RWPE2 (cell line): ENCODE data around the gene ZNF496.
A peak's percentile ranks its signal among the peaks of the same experiment; 100 is the strongest.

Source experiments
- ATAC-seq: fragments of 200-7000 bp; cut with Tn5 transposase; 3 replicates; pipeline ENCODE4 v1.9.1; 2021; ENCODE audit warnings: low read depth
- DNase-seq: peaks from one replicate; pipeline ENCODE4 v3.0.0-alpha.2; 2020; ENCODE audit warnings: low spot score
- H3K27ac ChIP-seq: fragments of 450-650 bp; 2 replicates; pipeline ENCODE4 v1.5.1; 2017; ENCODE audit warnings: mild to moderate bottlenecking; ENCODE audit not compliant: poor library complexity, severe bottlenecking
- H3K27me3 ChIP-seq: fragments of 250-450 bp; sonication (Bioruptor Pico); 2 replicates; pipeline ENCODE4 v1.5.1; 2021; ENCODE audit warnings: mild to moderate bottlenecking, moderate library complexity; ENCODE audit not compliant: insufficient read depth, poor library complexity, severe bottlenecking
- H3K36me3 ChIP-seq: fragments of 250-450 bp; sonication (Bioruptor Pico); 2 replicates; pipeline ENCODE4 v1.5.1; 2020; ENCODE audit warnings: low read depth, mild to moderate bottlenecking, moderate library complexity
- H3K4me1 ChIP-seq: fragments of 250-450 bp; sonication (Bioruptor Pico); 2 replicates; pipeline ENCODE4 v1.5.1; 2021; ENCODE audit warnings: mild to moderate bottlenecking, moderate library complexity; ENCODE audit not compliant: insufficient read depth, poor library complexity, severe bottlenecking
- H3K4me3 ChIP-seq: fragments of 250-450 bp; sonication (Bioruptor Pico); 2 replicates; pipeline ENCODE4 v1.5.1; 2021; ENCODE audit warnings: mild to moderate bottlenecking, moderate library complexity; ENCODE audit not compliant: severe bottlenecking
- H3K9me3 ChIP-seq: fragments of 250-450 bp; sonication (Bioruptor Pico); 2 replicates; pipeline ENCODE4 v1.5.1; 2021; ENCODE audit warnings: mild to moderate bottlenecking, moderate library complexity; ENCODE audit not compliant: severe bottlenecking
- CTCF ChIP-seq: fragments of 450-650 bp; IDR thresholded peaks from one replicate; pipeline ENCODE4 v1.5.1; 2017; ENCODE audit warnings: mild to moderate bottlenecking, moderate library complexity; ENCODE audit not compliant: poor library complexity, severe bottlenecking

ZNF496 gene

GRCh38 chr1:247296599-247297180 lies 35.0 kb downstream of the ZNF496 start:
- DNase-seq, result no peak
- Histone ChIP-seq H3K9me3 (no peaks in the 10 kb centered on the region), H3K27me3 (no peaks in the 10 kb centered on the region), H3K27ac (no peak overlapping the region), H3K4me3 (no peak overlapping the region), H3K4me1 (no peaks in the 10 kb centered on the region), H3K36me3 (no peaks in the 10 kb centered on the region)
- TF ChIP-seq CTCF, result no peak
- ATAC-seq, result no peak

GRCh38 chr1:247295746-247296145 lies 35.9 kb downstream of the ZNF496 start:
- Histone ChIP-seq H3K27ac (no peak overlapping the region), H3K27me3 (no peaks in the 10 kb centered on the region), H3K4me3 (no peak overlapping the region), H3K4me1 (no peaks in the 10 kb centered on the region), H3K9me3 (no peaks in the 10 kb centered on the region), H3K36me3 (no peaks in the 10 kb centered on the region)
- ATAC-seq (no peak), DNase-seq (no peak)
- TF ChIP-seq CTCF, result no peak

GRCh38 chr1:247295274-247295684 lies 36.4 kb downstream of the ZNF496 start:
- Histone ChIP-seq H3K36me3 (no peaks in the 10 kb centered on the region), H3K9me3 (no peaks in the 10 kb centered on the region), H3K4me3 (no peak overlapping the region), H3K4me1 (no peaks in the 10 kb centered on the region), H3K27me3 (no peaks in the 10 kb centered on the region), H3K27ac (no peak overlapping the region)
- no peak for TF ChIP-seq CTCF
- ATAC-seq (no peak), DNase-seq (no peak)

DNA sequence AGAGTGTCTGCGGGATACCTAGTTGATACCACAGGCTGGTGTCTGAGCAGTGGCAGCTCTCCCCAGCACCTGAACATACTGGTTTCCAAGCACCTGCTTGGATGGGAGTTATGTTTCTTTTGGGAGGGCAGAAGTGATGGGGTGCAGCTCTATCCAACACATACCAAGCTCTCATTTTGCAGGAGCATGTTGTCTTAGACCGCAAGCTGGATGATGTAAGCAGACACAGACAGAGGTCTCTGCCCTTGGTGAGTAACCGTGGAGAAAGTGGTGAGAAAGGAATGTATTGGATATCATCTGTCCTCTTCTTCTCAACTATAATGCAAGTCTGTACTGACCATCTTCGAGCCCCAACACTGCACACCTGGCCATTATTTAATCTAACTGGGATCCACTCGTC lies 37.4 kb downstream of the ZNF496 start:
- Histone ChIP-seq H3K9me3 (no peaks in the 10 kb centered on the region), H3K27me3 (no peaks in the 10 kb centered on the region), H3K4me3 (no peak overlapping the region), H3K36me3 (no peaks in the 10 kb centered on the region), H3K27ac (no peak overlapping the region), H3K4me1 (no peaks in the 10 kb centered on the region)
- no peak for TF ChIP-seq CTCF
- DNase-seq (no peak), ATAC-seq (peak; percentile 74)

DNA sequence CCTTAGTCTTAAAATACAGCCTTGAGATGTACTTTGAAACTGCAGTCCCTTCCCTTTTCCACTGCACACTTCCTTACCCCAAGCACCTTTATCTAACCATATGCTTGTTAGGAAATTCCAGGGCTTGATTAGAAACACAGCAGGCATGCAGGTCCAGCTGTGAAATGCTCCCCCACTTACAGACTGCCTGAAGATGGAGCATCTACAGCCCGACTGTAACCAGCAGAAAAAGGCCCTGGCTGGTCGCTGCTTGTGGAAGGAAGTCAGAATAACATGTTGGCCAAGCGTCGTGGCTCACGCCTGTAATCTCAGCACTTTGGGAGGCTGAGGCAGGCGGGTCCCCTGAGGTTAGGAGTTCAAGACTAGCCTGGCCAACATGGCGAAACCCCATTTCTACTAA lies 38.6 kb downstream of the ZNF496 start:
- Histone ChIP-seq H3K9me3 (no peaks in the 10 kb centered on the region), H3K27me3 (no peaks in the 10 kb centered on the region), H3K36me3 (no peaks in the 10 kb centered on the region), H3K4me1 (no peaks in the 10 kb centered on the region), H3K27ac (no peak overlapping the region), H3K4me3 (no peak overlapping the region)
- no peak for TF ChIP-seq CTCF
- ATAC-seq (no peak), DNase-seq (no peak)
